Left hindlimb (tissue), 1 donor: ENCODE measurements around the gene YIF1A.

Experiments used
- DNase-seq: peaks from one replicate; pipeline ENCODE4 v3.0.0-alpha.2; 2018

Gene YIF1A

GRCh38 chr11:66239998-66240780 lies 48.8 kb downstream of the YIF1A start:
- no peak for DNase-seq

- no peak for DNase-seq
Measured at GRCh38 chr11:66239511-66239910, 49.4 kb downstream of the YIF1A start.

GRCh38 chr11:66238786-66239413 lies 50.0 kb downstream of the YIF1A start:
- no peak for DNase-seq

DNA sequence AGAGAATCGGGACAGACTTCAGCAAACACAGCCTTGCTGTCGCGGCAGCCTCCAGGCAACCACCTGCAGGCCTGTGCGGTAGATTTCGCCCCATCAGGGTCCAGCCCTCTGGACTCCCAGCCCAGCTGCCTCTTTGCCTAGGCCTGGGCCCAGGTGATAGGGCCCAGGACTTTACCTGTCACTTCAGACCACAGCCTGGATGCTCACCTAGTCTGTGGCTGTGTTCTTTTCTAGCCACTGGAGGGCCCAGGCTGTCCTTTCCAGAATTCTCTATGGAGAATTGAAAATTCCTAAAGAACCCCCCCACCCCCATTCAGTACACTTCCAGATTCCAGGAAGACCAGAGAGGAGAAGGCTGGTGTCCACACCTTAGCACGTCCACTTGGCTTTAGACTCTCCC lies 51.1 kb downstream of the YIF1A start:
- no peak for DNase-seq

DNA sequence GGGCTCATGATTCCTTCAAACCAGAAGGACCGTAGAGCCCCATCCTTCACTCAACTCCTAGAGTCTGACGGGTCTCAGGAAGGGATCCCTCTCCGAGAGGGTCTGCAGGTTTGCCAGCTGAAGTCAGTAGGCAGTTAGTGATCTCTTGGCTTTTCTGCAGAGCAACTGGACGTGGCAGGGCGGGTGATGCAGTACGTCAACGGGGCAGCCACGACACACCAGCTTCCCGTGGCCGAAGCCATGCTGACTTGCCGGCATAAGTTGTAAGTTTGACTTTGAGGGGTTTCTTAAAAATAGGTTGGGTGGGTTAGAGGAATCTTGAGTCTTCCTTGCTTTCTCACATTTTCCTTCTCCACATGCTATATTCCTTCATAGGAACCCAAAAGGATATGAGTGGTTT lies 53.8 kb downstream of the YIF1A start:
- no peak for DNase-seq
